ENCODE data around the gene HTR4. TPM values are rescaled to one million over a fixed set of nuclear protein-coding genes. Genes with fewer than 3 reads are reported as not detected.

Gene HTR4
- not detected for total RNA-seq

- Mint-ChIP-seq H3K4me1 (no peaks in the 10 kb centered on the region), H3K27me3 (peaks cover 50% of the 10 kb centered on the region), H3K9me3 (no peaks in the 10 kb centered on the region), H3K36me3 (ENCODE audit: low read depth) (no peaks in the 10 kb centered on the region), H3K4me3 (no peak within 1 kb of the TSS), H3K27ac (no peak within 1 kb of the TSS)
- no peak for ATAC-seq (replicated peaks)
Measured at GRCh38 chr5:148653836-148654781, at the start of gene HTR4. Gene HTR4, minus strand, starts transcription at chr5:148654527. Its CDS starts 17,513 bp downstream, at chr5:148637014.

GRCh38 chr5:148702019-148702596 lies 47.8 kb upstream of the HTR4 start:
- H3K4me1 Mint-ChIP-seq = no peaks in the 10 kb centered on the region

DNA sequence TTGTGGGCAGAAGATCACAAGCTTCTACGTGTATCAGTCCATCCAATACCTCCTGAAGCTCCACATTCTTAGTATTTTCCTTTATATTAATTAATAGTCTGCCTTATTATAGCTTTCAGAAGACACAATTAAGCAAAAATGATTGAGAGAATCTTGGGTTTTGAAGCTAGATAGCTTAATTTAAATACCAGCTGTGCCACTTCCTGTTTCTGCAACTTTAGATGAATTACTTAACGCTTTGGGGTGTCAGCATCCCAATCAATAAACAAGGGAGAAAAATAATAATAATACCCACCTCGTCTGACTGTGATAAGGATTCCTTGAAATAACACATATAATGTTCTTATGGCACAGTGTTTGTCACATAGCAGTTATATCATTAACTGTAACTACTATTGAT lies 44.7 kb upstream of the HTR4 start:
- Mint-ChIP-seq H3K27me3 (peaks cover 21% of the 10 kb centered on the region), H3K9me3 (no peaks in the 10 kb centered on the region), H3K4me1 (no peaks in the 10 kb centered on the region), H3K4me3 (no peak overlapping the region), H3K36me3 (ENCODE audit: low read depth) (no peaks in the 10 kb centered on the region), H3K27ac (no peak overlapping the region)
- ATAC-seq (replicated peaks) = no peak

More at GRCh38 chr5:148702019-148702596, 47.8 kb upstream of the HTR4 start:
- H3K27me3 Mint-ChIP-seq = peaks cover 15% of the 10 kb centered on the region
- H3K9me3 Mint-ChIP-seq = no peaks in the 10 kb centered on the region
- no peak overlapping the region for H3K4me3 Mint-ChIP-seq
- no peak for ATAC-seq (replicated peaks)
- H3K27ac Mint-ChIP-seq = no peak overlapping the region
- no peaks in the 10 kb centered on the region for H3K36me3 Mint-ChIP-seq (ENCODE audit: low read depth)

DNA sequence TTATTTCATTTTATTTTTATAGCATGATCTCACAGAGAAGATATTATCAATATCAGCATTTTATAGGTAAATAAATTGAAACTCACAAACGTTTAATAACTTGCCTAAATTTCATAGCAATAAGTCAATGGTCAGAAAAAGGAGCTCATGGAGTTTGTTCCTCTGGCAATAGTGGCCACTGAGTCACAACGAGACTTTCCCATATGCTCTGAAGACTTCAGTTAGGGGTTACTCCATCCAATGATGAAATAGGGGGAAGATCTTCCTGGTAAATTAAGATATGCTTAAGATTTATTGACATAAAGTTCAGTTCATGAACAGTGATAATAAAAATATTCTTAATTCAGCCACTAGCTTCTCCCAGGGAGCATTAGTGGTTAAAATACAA lies 43.5 kb upstream of the HTR4 start:
- no peaks in the 10 kb centered on the region for H3K9me3 Mint-ChIP-seq
- H3K4me1 Mint-ChIP-seq = no peaks in the 10 kb centered on the region
- H3K4me3 Mint-ChIP-seq = no peak overlapping the region
- no peak for ATAC-seq (replicated peaks)
- no peaks in the 10 kb centered on the region for H3K36me3 Mint-ChIP-seq (ENCODE audit: low read depth)
- peaks cover 16% of the 10 kb centered on the region for H3K27me3 Mint-ChIP-seq
- no peak overlapping the region for H3K27ac Mint-ChIP-seq

- H3K4me3 Mint-ChIP-seq = no peak overlapping the region
- H3K27ac Mint-ChIP-seq = no peak overlapping the region
- H3K27me3 Mint-ChIP-seq = peaks cover 16% of the 10 kb centered on the region
- H3K36me3 Mint-ChIP-seq (ENCODE audit: low read depth) = no peaks in the 10 kb centered on the region
- H3K9me3 Mint-ChIP-seq = no peaks in the 10 kb centered on the region
- ATAC-seq (replicated peaks) = peak; percentile 38
- no peaks in the 10 kb centered on the region for H3K4me1 Mint-ChIP-seq
Measured at GRCh38 chr5:148697180-148697808, 43.0 kb upstream of the HTR4 start.

- H3K4me1 Mint-ChIP-seq = no peaks in the 10 kb centered on the region
- no peak overlapping the region for H3K27ac Mint-ChIP-seq
- no peak for ATAC-seq (replicated peaks)
- no peak overlapping the region for H3K4me3 Mint-ChIP-seq
- no peaks in the 10 kb centered on the region for H3K36me3 Mint-ChIP-seq (ENCODE audit: low read depth)
- H3K9me3 Mint-ChIP-seq = no peaks in the 10 kb centered on the region
- peaks cover 13% of the 10 kb centered on the region for H3K27me3 Mint-ChIP-seq
Measured at GRCh38 chr5:148696187-148697036, 42.1 kb upstream of the HTR4 start.

DNA sequence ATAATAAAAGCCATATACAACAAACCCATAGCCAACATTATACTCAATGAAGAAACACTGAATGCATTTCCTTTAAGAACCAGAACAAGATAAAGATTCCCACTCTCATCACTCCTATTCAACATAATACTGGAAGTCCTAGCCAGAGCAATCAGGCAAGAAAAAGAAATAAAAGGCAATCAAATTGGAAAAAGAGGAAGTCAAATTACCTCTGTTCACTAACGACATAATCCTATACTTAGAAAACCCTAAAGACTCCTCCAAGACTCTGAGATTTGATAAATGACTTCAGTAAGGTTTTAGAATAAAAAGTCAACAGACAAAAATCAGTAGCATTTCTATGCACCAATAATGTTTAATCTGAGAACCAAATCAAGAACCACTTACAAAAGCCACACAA lies 36.6 kb upstream of the HTR4 start:
- Mint-ChIP-seq H3K4me1 (no peaks in the 10 kb centered on the region), H3K9me3 (peaks cover 4% of the 10 kb centered on the region), H3K27ac (no peak overlapping the region), H3K36me3 (ENCODE audit: low read depth) (no peaks in the 10 kb centered on the region), H3K4me3 (no peak overlapping the region), H3K27me3 (peaks cover 23% of the 10 kb centered on the region)
- no peak for ATAC-seq (replicated peaks)

GRCh38 chr5:148688787-148689186 lies 34.5 kb upstream of the HTR4 start:
- H3K27ac Mint-ChIP-seq = no peak overlapping the region
- no peaks in the 10 kb centered on the region for H3K4me1 Mint-ChIP-seq
- no peak for ATAC-seq (replicated peaks)
- no peaks in the 10 kb centered on the region for H3K36me3 Mint-ChIP-seq (ENCODE audit: low read depth)
- H3K4me3 Mint-ChIP-seq = no peak overlapping the region
- H3K27me3 Mint-ChIP-seq = peaks cover 23% of the 10 kb centered on the region
- H3K9me3 Mint-ChIP-seq = peaks cover 4% of the 10 kb centered on the region

DNA sequence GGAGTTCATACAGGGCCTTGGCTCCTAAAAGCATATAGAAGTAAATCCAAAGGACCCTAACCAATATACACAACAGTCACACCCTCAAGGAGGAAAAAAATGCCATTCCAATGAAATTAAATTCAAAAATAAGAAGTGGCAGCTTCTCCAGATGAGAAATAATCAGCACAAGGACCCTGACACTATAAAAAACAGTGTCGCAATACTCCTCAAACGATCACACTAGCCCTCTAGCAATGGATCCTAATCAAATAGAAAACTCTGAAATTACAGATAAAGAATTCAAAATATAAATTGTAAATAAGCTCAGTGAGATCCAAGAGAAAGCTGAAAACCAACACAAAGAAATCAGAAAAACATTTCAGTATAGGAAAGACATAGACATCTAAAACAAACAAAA lies 33.5 kb upstream of the HTR4 start:
- ATAC-seq (replicated peaks) = no peak

DNA sequence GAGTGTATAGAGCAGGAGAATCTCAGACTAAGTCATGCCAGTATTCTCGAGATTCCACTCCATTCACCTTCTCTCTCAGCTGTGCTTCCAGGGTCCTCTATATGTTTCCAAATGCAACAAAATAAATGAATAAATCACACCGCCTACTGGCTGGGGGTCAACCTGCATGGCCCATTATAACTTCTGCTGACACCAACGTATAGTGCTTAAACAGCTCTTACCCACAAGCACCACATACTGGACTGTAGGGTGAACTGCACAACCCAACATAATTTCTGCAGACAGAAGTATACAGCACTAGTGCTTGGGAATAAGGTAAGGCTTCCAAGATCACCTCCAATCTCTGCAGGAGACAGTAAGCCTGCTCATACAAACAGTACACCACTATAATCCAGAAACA lies 33.1 kb upstream of the HTR4 start:
- Mint-ChIP-seq H3K4me3 (no peak overlapping the region), H3K36me3 (ENCODE audit: low read depth) (no peaks in the 10 kb centered on the region), H3K9me3 (peaks cover 4% of the 10 kb centered on the region), H3K4me1 (no peaks in the 10 kb centered on the region), H3K27ac (no peak overlapping the region), H3K27me3 (peaks cover 31% of the 10 kb centered on the region)
- peak; percentile 40 for ATAC-seq (replicated peaks)

More for the DNA sequence above, 33.5 kb upstream of the HTR4 start:
- H3K4me1 Mint-ChIP-seq = no peaks in the 10 kb centered on the region
- H3K4me3 Mint-ChIP-seq = no peak overlapping the region
- peaks cover 28% of the 10 kb centered on the region for H3K27me3 Mint-ChIP-seq
- no peaks in the 10 kb centered on the region for H3K36me3 Mint-ChIP-seq (ENCODE audit: low read depth)
- no peak overlapping the region for H3K27ac Mint-ChIP-seq
- peaks cover 4% of the 10 kb centered on the region for H3K9me3 Mint-ChIP-seq

DNA sequence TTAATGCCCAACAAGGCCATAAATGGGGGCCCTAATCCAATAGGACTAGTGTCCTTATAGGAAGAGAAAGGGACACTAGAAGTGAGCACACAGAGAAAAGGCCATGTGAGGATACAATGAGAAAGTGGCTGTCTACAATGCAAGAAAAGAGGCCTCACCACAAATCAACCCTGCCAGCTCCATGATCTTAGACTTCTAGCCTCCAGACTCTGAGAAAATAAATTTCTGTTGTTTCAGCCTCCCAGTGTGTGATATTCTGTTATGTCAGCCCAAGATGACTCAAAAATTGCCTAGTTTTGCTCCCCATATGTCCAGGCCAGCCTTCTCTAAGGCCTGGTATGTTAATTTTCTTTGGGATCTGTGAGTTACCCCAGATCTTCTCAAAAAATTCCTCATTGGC lies 32.3 kb upstream of the HTR4 start:
- H3K4me3 Mint-ChIP-seq = no peak overlapping the region
- no peaks in the 10 kb centered on the region for H3K36me3 Mint-ChIP-seq (ENCODE audit: low read depth)
- no peaks in the 10 kb centered on the region for H3K4me1 Mint-ChIP-seq
- no peak overlapping the region for H3K27ac Mint-ChIP-seq
- ATAC-seq (replicated peaks) = no peak
- peaks cover 31% of the 10 kb centered on the region for H3K27me3 Mint-ChIP-seq
- peaks cover 4% of the 10 kb centered on the region for H3K9me3 Mint-ChIP-seq

GRCh38 chr5:148685520-148686134 lies 31.3 kb upstream of the HTR4 start:
- no peaks in the 10 kb centered on the region for H3K36me3 Mint-ChIP-seq (ENCODE audit: low read depth)
- no peaks in the 10 kb centered on the region for H3K4me1 Mint-ChIP-seq
- H3K9me3 Mint-ChIP-seq = peaks cover 4% of the 10 kb centered on the region
- ATAC-seq (replicated peaks) = no peak
- peaks cover 31% of the 10 kb centered on the region for H3K27me3 Mint-ChIP-seq
- no peak overlapping the region for H3K4me3 Mint-ChIP-seq
- no peak overlapping the region for H3K27ac Mint-ChIP-seq

- no peak overlapping the region for H3K4me3 Mint-ChIP-seq
- H3K36me3 Mint-ChIP-seq (ENCODE audit: low read depth) = no peaks in the 10 kb centered on the region
- peaks cover 4% of the 10 kb centered on the region for H3K9me3 Mint-ChIP-seq
- ATAC-seq (replicated peaks) = peak; percentile 26
- H3K27ac Mint-ChIP-seq = no peak overlapping the region
- H3K4me1 Mint-ChIP-seq = no peaks in the 10 kb centered on the region
- H3K27me3 Mint-ChIP-seq = peaks cover 28% of the 10 kb centered on the region
Measured at GRCh38 chr5:148684528-148684927, 30.2 kb upstream of the HTR4 start.

GRCh38 chr5:148683651-148684050 lies 29.3 kb upstream of the HTR4 start:
- H3K4me1 Mint-ChIP-seq = no peaks in the 10 kb centered on the region
- H3K4me3 Mint-ChIP-seq = no peak overlapping the region
- no peak overlapping the region for H3K27ac Mint-ChIP-seq
- no peak for ATAC-seq (replicated peaks)
- H3K9me3 Mint-ChIP-seq = peaks cover 4% of the 10 kb centered on the region
- H3K27me3 Mint-ChIP-seq = peaks cover 21% of the 10 kb centered on the region
- no peaks in the 10 kb centered on the region for H3K36me3 Mint-ChIP-seq (ENCODE audit: low read depth)

All from activated T-helper 17 cell treated with anti-CD3 and anti-CD28 coated beads, Interleukin-2, amount 50 U/mL, for 72 hours (primary cell).